Vagina (tissue), 2 donors: ENCODE data around the gene NTNG1.

Source experiments
- POLR2A ChIP-seq, 2 donors: fragments of 450-650 bp; IDR thresholded peaks; one replicate each; pipeline ENCODE4 v1.6.1; 2017; ENCODE audit warnings: antibody characterized with exemption in 2 of 2, mild to moderate bottlenecking in 2 of 2, moderate library complexity in 2 of 2
- TF ChIP-seq, protein P1 (sequence below), 3 experiments: fragments of 450-650 bp in 2 of 3; fragments of 200-600 bp in 1 of 3; sonication (generic) in 1 of 3; IDR thresholded peaks; one replicate each; pipeline ENCODE4 v1.5.1; 2017 to 2019; ENCODE audit warnings: antibody characterized with exemption in 3 of 3, mild to moderate bottlenecking in 2 of 3, moderate library complexity in 2 of 3

DNA sequence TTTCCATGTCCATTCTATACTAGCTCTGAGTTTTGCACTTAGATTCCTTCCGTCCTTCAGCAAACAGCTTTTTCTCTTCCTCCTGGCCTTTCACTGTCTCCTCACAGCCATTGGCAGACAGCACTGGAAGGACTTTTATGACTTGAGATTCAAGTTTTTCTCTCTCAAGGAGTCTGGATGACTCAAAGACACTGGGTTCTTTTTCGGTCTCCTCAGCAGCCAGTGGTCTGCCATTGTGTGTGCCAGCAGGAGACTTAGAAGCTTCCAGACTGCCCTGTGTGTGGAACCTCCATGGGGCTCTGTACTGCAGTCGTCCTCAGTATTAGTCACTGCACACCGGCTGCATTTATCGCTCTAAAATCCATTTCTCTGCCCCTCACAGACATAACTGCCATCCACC, 30.5 kb downstream of the NTNG1 start:
- TF ChIP-seq, protein P1, sequence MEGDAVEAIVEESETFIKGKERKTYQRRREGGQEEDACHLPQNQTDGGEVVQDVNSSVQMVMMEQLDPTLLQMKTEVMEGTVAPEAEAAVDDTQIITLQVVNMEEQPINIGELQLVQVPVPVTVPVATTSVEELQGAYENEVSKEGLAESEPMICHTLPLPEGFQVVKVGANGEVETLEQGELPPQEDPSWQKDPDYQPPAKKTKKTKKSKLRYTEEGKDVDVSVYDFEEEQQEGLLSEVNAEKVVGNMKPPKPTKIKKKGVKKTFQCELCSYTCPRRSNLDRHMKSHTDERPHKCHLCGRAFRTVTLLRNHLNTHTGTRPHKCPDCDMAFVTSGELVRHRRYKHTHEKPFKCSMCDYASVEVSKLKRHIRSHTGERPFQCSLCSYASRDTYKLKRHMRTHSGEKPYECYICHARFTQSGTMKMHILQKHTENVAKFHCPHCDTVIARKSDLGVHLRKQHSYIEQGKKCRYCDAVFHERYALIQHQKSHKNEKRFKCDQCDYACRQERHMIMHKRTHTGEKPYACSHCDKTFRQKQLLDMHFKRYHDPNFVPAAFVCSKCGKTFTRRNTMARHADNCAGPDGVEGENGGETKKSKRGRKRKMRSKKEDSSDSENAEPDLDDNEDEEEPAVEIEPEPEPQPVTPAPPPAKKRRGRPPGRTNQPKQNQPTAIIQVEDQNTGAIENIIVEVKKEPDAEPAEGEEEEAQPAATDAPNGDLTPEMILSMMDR (IDR thresholded peaks at IDR 0.05) = no peak
- no peak for TF ChIP-seq POLR2A (IDR thresholded peaks at IDR 0.05)
